Esophagus muscularis mucosa (tissue), 3 donors: Measurements from ENCODE around the gene MICU1.

Source experiments
- CTCF ChIP-seq, 3 experiments: fragments of 200-600 bp in 2 of 3; fragments of 450-650 bp in 1 of 3; sonication (generic) in 2 of 3; IDR thresholded peaks; one replicate each; pipeline ENCODE4 v1.5.1; 2017 to 2019; ENCODE audit warnings: antibody characterized with exemption in 3 of 3, mild to moderate bottlenecking in 2 of 3, moderate library complexity in 1 of 3
- POLR2A ChIP-seq: fragments of 450-650 bp; IDR thresholded peaks from one replicate; pipeline ENCODE4 v1.6.1; 2017; ENCODE audit warnings: antibody characterized with exemption, moderate library complexity, mild to moderate bottlenecking, low read depth

- TF ChIP-seq POLR2A (no peak), CTCF (IDR thresholded peaks at IDR 0.05) (peak; percentile 68 to 78 (median 69))
Measured at GRCh38 chr10:72328045-72328828, 297.6 kb downstream of the MICU1 start.
